Gastroesophageal sphincter (tissue), 4 donors: ENCODE data around the gene OR8B8. TPM values are rescaled to one million over a fixed set of nuclear protein-coding genes. Genes with fewer than 3 reads are reported as not detected.

ENCODE experiments used
- ATAC-seq: fragments of 150-250 bp; one replicate; pipeline ENCODE4 v1.9.1; 2016; ENCODE audit warnings: mild to moderate bottlenecking, moderate library complexity
- H3K27ac ChIP-seq, 4 donors: fragments of 200-600 bp; sonication (generic) in 3 of 4; 1 replicate in 3 of 4; 2 replicates in 1 of 4; pipeline ENCODE4 v1.5.1; 2016 to 2019
- H3K27me3 ChIP-seq: fragments of 200-600 bp; sonication (generic); one replicate; pipeline ENCODE4 v1.5.1; 2019
- H3K36me3 ChIP-seq, 2 donors: fragments of 200-600 bp; sonication (generic); one replicate each; pipeline ENCODE4 v1.5.1; 2019; ENCODE audit warnings: control low read depth in 1 of 2
- H3K4me1 ChIP-seq, 3 donors: fragments of 200-600 bp; sonication (generic); 1 replicate in 2 of 3; 2 replicates in 1 of 3; pipeline ENCODE4 v1.5.1; 2016 to 2019; ENCODE audit warnings: control low read depth in 2 of 3
- H3K4me3 ChIP-seq, 2 donors: fragments of 200-600 bp; sonication (generic); one replicate each; pipeline ENCODE4 v1.5.1; 2019; ENCODE audit warnings: mild to moderate bottlenecking in 1 of 2, moderate library complexity in 1 of 2
- H3K9me3 ChIP-seq, 3 donors: fragments of 200-600 bp; sonication (generic); one replicate each; pipeline ENCODE4 v1.5.1; 2017 to 2019; ENCODE audit warnings: control low read depth in 2 of 3
- CTCF ChIP-seq, 4 experiments: fragments of 200-600 bp in 2 of 4; fragments of 450-650 bp in 2 of 4; sonication (generic) in 1 of 4; IDR thresholded peaks; one replicate each; pipeline ENCODE4 v1.5.1; 2017 to 2019; ENCODE audit warnings: antibody characterized with exemption in 4 of 4, mild to moderate bottlenecking in 2 of 4, moderate library complexity in 2 of 4
- EP300 ChIP-seq: sonication (generic); formaldehyde crosslinking; IDR thresholded peaks from one replicate; pipeline ENCODE4 v1.6.1; 2017; ENCODE audit warnings: antibody characterized with exemption, mild to moderate bottlenecking
- POLR2A ChIP-seq, 2 donors: fragments of 450-650 bp; IDR thresholded peaks; one replicate each; pipeline ENCODE4 v1.6.1; 2017; ENCODE audit warnings: antibody characterized with exemption in 2 of 2, mild to moderate bottlenecking in 2 of 2, moderate library complexity in 1 of 2
- POLR2AphosphoS5 ChIP-seq: sonication (generic); formaldehyde crosslinking; IDR thresholded peaks from one replicate; pipeline ENCODE4 v1.6.1; 2017; ENCODE audit warnings: antibody characterized with exemption
- WGBS, 2 donors: methylation state at CpG; one replicate each; pipeline ENCODE4 v1.1.5; 2018; ENCODE audit warnings: low coverage in 1 of 2; 5-methylcytosine and 5-hydroxymethylcytosine counted together
- total RNA-seq, 4 donors: library from RNA; depleted of rRNA; stranded (reverse); fragments of >200 nt; gene quantifications; one replicate each; pipeline ENCODE4 v1.1.0, GENCODE V29; 2016

OR8B8 gene
- total RNA-seq, 4 donors from 2014 or later, result not detected

DNA sequence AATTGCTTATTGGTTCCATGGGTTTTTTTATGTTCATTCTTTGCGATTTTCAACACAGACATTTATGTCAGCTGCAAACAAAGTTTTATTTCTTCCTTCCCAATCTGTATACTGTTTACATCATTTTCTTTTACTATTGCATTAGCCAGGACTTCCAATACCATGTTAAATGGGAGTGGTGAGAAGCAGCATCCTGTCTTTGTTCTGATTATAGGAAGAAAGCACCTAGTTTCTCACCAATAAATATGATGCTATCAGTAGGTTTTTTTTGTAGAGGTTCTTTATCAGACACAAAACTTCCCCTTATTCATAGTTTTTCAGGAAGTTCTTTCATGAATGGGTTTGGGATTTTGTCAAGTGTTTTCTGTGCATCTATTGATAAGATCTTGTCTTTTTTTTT lies 28.0 kb upstream of the OR8B8 start:
- no peak for ATAC-seq

GRCh38 chr11:124470561-124471227 lies 25.2 kb upstream of the OR8B8 start:
- TF ChIP-seq POLR2AphosphoS5 (no peak), EP300 (no peak), POLR2A (IDR thresholded peaks at IDR 0.05) (no peak), CTCF (IDR thresholded peaks at IDR 0.05) (no peak)
- Histone ChIP-seq H3K27ac (no peak overlapping the region), H3K27me3 (no peaks in the 10 kb centered on the region), H3K4me1 (no peaks in the 10 kb centered on the region), H3K9me3 (no peaks in the 10 kb centered on the region), H3K4me3 (no peak overlapping the region), H3K36me3 (no peaks in the 10 kb centered on the region)
- no peak for ATAC-seq
- WGBS, 2 donors, result 53 to 64% methylated on average over 10 to 11 of the region's 11 CpGs

More for the DNA sequence above, 28.0 kb upstream of the OR8B8 start:
- H3K27ac ChIP-seq, result no peak overlapping the region
- no peak overlapping the region for H3K4me3 ChIP-seq
- H3K27me3 ChIP-seq, result peaks cover 7% of the 10 kb centered on the region
- H3K9me3 ChIP-seq, result no peaks in the 10 kb centered on the region
- no peaks in the 10 kb centered on the region for H3K36me3 ChIP-seq
- WGBS, 2 donors, result 75% methylated on average over 1 of the region's 1 CpG; no CpG with 5 or more reads in 1 of the 2 donors
- no peaks in the 10 kb centered on the region for H3K4me1 ChIP-seq
- TF ChIP-seq POLR2A (IDR thresholded peaks at IDR 0.05) (no peak), CTCF (IDR thresholded peaks at IDR 0.05) (no peak), POLR2AphosphoS5 (no peak), EP300 (no peak)

DNA sequence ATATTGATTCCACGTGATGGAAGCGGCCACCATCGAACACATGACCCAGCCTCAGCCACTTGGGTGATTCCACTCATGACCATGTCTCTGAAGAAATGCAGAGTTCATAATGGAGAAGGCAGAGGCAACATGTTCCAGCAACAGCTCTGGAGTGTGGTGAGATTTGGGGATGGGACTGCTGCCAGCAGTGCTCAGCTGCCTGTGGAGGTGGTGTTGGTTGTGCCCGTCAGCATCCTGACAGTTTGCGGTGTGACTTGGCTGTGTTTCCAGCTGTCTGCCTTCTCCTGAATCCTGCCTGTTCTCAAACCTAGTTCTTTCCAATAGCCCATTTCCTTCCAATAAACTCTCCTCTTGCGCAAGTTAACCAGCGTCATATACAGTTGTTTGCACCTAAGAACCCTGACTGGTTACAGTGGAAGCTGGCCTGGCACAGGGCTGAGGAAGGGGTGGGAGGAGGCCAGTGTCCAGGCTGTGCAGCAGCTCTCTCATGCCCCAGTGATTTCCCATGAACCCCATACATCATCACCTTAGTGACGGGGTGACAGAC lies 22.0 kb upstream of the OR8B8 start:
- no peak overlapping the region for H3K27ac ChIP-seq
- no peaks in the 10 kb centered on the region for H3K27me3 ChIP-seq
- H3K4me3 ChIP-seq, result no peak overlapping the region
- ATAC-seq, result no peak
- H3K36me3 ChIP-seq, result no peaks in the 10 kb centered on the region
- no peaks in the 10 kb centered on the region for H3K9me3 ChIP-seq
- no peaks in the 10 kb centered on the region for H3K4me1 ChIP-seq
- TF ChIP-seq POLR2AphosphoS5, result no peak
- no peak for TF ChIP-seq EP300
- no peak for TF ChIP-seq CTCF (IDR thresholded peaks at IDR 0.05)
- whole genome bisulfite sequencing, 2 donors, result 70 to 83% methylated on average over 6 to 7 of the region's 8 CpGs

- H3K36me3 ChIP-seq, result no peaks in the 10 kb centered on the region
- no peak for ATAC-seq
- H3K9me3 ChIP-seq, result no peaks in the 10 kb centered on the region
- no peaks in the 10 kb centered on the region for H3K27me3 ChIP-seq
- no peak overlapping the region for H3K27ac ChIP-seq
- TF ChIP-seq POLR2A (IDR thresholded peaks at IDR 0.05) (no peak), CTCF (IDR thresholded peaks at IDR 0.05) (no peak), EP300 (no peak), POLR2AphosphoS5 (no peak)
- 51 to 86% methylated on average over 3 to 4 of the region's 4 CpGs for WGBS, 2 donors
- no peak overlapping the region for H3K4me3 ChIP-seq
- no peaks in the 10 kb centered on the region for H3K4me1 ChIP-seq
These were observed 19.9 kb upstream of the OR8B8 start for GRCh38 chr11:124465368-124465767.

GRCh38 chr11:124463990-124464389 lies 18.5 kb upstream of the OR8B8 start:
- Histone ChIP-seq H3K36me3 (no peaks in the 10 kb centered on the region), H3K27me3 (no peaks in the 10 kb centered on the region), H3K9me3 (no peaks in the 10 kb centered on the region), H3K4me3 (no peak overlapping the region), H3K4me1 (no peaks in the 10 kb centered on the region), H3K27ac (no peak overlapping the region)
- WGBS, 2 donors, result 51 to 80% methylated on average over 3 to 5 of the region's 5 CpGs
- no peak for ATAC-seq
- TF ChIP-seq EP300 (no peak), POLR2AphosphoS5 (no peak), CTCF (IDR thresholded peaks at IDR 0.05) (no peak), POLR2A (IDR thresholded peaks at IDR 0.05) (no peak)
